Activated CD8-positive, alpha-beta T cell treated with anti-CD3 and anti-CD28 coated beads for 36 hours (primary cell): ENCODE results near the gene UBASH3B. TPM values are rescaled to one million over a fixed set of nuclear protein-coding genes. Genes with fewer than 3 reads are reported as not detected.

Source experiments
- ATAC-seq: fragments of 200-7000 bp; cut with Tn5 transposase; one replicate; pipeline ENCODE4 v1.10.0; 2021; ENCODE audit warnings: mild to moderate bottlenecking, moderate library complexity
- CTCF ChIA-PET: fragments of 350-600 bp; sonication (Branson Sonifier 250); formaldehyde crosslinking; loops from one replicate; lab custom pipeline; 2021; ENCODE audit warnings: antibody characterized with exemption; lab: Charles Lee
- POLR2A ChIA-PET: fragments of 350-600 bp; sonication (Branson Sonifier 250); formaldehyde crosslinking; loops from one replicate; lab custom pipeline; 2021; ENCODE audit warnings: antibody characterized with exemption; lab: Charles Lee
- DNase-seq: peaks from one replicate; pipeline ENCODE4 v3.0.0-alpha.2; 2020
- H3K27ac Mint-ChIP-seq: one replicate; pipeline ENCODE4 v1.8.0; 2021; ENCODE audit warnings: mild to moderate bottlenecking, mixed read lengths
- H3K27me3 Mint-ChIP-seq: one replicate; pipeline ENCODE4 v1.8.0; 2021; ENCODE audit warnings: mixed read lengths
- H3K36me3 Mint-ChIP-seq: one replicate; pipeline ENCODE4 v1.8.0; 2021; ENCODE audit warnings: low read depth, mixed read lengths
- H3K4me1 Mint-ChIP-seq: one replicate; pipeline ENCODE4 v1.8.0; 2021; ENCODE audit warnings: low read depth, mixed read lengths
- H3K4me3 Mint-ChIP-seq: one replicate; pipeline ENCODE4 v1.8.0; 2021; ENCODE audit warnings: mild to moderate bottlenecking, moderate library complexity, mixed read lengths
- H3K9me3 Mint-ChIP-seq: one replicate; pipeline ENCODE4 v1.8.0; 2021; ENCODE audit warnings: mixed read lengths
- intact Hi-C: fragments of 100-400 bp; cut with micrococcal nuclease; formaldehyde crosslinking; loops from one replicate; pipeline ENCODE4 v1.10.0; 2022
- total RNA-seq, 2 experiments: library from RNA; stranded (reverse); gene quantifications; one replicate each; pipeline ENCODE4 v1.2.3, GENCODE V29; 2021
- TF ChIP-seq, protein P1 (sequence below): fragments of 200-600 bp; IDR thresholded peaks from one replicate; pipeline ENCODE4 v1.8.0; 2022; ENCODE audit warnings: antibody characterized with exemption, mild to moderate bottlenecking

UBASH3B gene
- total RNA-seq, 2 experiments from 2014 or later = 36.1 to 40.6 TPM

DNA sequence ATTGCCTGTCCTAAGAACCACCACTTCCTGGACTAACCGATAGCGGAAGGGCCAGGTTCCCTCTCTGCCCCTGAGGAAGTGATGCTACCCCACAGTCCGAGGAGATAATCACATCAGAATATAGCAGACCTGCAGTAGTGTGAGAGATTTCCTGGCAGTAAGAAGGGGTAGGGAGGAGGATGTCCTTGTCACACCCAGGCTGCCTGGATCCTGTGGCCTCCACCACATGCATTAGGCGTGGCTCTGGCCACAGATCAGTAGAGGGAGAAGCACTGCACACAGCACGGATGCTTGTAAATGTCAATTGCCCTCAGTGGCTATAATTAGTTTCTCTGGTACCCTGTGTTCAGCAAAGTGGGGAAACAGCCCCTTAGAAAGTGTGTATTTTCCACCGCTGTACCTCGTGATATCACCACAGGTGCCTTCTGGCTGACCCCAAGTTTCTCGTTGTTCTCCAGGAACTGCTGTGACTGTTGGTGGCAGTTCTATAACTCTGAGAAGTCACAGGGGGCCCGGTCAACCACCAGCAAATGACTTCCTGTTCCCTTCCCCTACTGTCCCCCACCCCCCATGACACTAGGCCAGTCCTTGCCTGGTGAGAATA lies 61.8 kb downstream of the UBASH3B start:
- Mint-ChIP-seq H3K4me1 (peaks cover 87% of the 10 kb centered on the region), H3K4me3 (peak overlapping the region; percentile 45), H3K27me3 (no peaks in the 10 kb centered on the region), H3K9me3 (no peaks in the 10 kb centered on the region), H3K36me3 (peaks cover 23% of the 10 kb centered on the region), H3K27ac (peak overlapping the region; percentile 90)
- POLR2A ChIA-PET = interaction anchor here (1.0 to 1.9 kb wide), 3 partner anchors 23 to 32 kb away, joined by 3 to 13 read pairs (median 5); no protein-coding TSS in a partner anchor
- CTCF ChIA-PET = interaction anchor here (0.9 to 1.8 kb wide), 2 partner anchors 17 to 61 kb away, joined by 4 to 5 read pairs; no protein-coding TSS in a partner anchor
- peak; percentile 83 for ATAC-seq
- TF ChIP-seq, protein P1, sequence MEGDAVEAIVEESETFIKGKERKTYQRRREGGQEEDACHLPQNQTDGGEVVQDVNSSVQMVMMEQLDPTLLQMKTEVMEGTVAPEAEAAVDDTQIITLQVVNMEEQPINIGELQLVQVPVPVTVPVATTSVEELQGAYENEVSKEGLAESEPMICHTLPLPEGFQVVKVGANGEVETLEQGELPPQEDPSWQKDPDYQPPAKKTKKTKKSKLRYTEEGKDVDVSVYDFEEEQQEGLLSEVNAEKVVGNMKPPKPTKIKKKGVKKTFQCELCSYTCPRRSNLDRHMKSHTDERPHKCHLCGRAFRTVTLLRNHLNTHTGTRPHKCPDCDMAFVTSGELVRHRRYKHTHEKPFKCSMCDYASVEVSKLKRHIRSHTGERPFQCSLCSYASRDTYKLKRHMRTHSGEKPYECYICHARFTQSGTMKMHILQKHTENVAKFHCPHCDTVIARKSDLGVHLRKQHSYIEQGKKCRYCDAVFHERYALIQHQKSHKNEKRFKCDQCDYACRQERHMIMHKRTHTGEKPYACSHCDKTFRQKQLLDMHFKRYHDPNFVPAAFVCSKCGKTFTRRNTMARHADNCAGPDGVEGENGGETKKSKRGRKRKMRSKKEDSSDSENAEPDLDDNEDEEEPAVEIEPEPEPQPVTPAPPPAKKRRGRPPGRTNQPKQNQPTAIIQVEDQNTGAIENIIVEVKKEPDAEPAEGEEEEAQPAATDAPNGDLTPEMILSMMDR = no peak
- intact Hi-C loops = loop anchor here (1.0 to 2.0 kb wide), 2 partner anchors 21 to 49 kb away; no protein-coding TSS in a partner anchor
- peak; percentile 93 for DNase-seq

DNA sequence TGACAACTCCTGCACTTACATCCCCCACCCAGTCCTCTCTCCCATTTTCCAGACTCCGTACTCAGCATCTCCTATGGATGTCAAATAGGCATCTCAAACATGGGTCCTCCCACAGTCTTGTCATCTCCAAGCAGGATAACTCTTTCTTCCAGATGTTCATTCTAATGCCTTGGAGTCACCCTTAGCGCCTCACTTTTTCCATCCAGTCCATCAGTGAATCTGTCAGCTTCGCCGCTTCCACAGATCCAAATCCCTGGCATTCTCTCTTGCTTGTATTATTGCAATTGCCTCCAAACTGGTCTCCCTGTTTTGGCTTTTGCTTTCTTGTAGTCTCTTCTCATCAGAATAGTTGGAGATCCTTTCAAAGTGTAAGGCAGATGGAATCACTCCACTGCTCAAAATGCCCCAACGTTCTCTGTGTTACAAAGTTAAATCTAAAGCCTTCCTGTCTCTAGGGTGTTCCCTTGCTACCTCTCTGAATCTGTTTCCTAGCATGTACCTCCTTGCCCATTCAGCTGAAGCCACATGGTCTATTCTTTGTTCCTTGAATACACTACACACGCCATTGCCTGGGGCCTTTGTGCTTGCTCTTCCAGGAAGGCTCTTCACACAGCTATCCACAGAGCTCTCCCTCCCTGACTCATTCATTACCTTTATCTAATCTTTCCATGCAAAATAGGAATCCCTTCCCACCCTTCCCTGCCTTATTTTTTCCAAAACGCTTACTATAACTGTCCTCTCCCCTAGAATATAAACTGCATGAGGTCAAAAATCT lies 64.8 kb downstream of the UBASH3B start:
- Mint-ChIP-seq H3K4me3 (no peak overlapping the region), H3K4me1 (peaks cover 87% of the 10 kb centered on the region), H3K9me3 (no peaks in the 10 kb centered on the region), H3K27ac (peak overlapping the region; percentile 19), H3K27me3 (no peaks in the 10 kb centered on the region), H3K36me3 (peaks cover 22% of the 10 kb centered on the region)
- no peak for ATAC-seq
- ChIA-PET CTCF (interaction anchor here (0.9 to 1.4 kb wide), 2 partner anchors 34 to 36 kb away, joined by 3 to 5 read pairs; no protein-coding TSS in a partner anchor), POLR2A (interaction anchor here (1.1 to 3.9 kb wide), 5 partner anchors 11 to 124 kb away, joined by 3 to 20 read pairs (median 4); no protein-coding TSS in a partner anchor)
- TF ChIP-seq, protein P1 = no peak
- DNase-seq = no peak
- intact Hi-C loops = loop anchor here (5.0 to 10.0 kb wide), 2 partner anchors 37 to 335 kb away; no protein-coding TSS in a partner anchor

DNA sequence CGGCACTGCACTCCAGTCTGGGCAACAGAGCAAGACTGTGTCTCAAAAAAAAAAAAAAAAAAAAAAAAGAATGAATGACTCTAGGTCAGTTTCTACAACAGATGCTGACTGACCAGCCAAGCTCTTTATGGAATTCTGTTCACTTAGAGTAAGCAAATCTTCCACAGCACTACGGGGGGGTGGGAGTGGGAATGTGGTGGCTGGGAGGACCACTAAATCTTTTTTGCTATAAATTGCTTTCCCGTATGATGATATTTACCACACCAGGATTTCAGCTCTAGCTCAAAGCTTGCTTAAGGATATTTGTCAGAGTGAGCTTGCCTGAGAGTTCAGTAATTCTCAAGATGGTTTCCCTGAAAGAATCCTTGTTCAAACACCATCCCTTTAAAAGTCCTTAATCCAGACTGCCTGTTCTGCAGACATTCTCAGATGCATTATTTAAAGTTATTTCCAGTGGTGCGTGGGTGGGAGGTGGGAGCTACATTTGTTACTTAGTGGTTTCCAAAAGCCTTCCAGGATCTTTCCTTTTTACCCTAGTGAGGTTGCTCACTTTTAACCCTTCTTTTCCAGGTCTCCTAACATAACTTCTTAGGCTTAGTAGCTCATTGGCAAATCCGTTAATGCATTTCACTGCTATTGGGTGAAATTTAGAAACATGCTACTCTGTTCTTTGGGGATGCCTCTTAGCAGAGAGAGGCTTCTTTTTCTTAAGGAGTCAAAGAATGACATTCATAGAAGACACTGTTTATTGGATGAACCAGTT lies 65.9 kb downstream of the UBASH3B start:
- POLR2A ChIA-PET = interaction anchor here (1.0 to 3.9 kb wide), 6 partner anchors 11 to 25 kb away, joined by 3 to 20 read pairs (median 8); no protein-coding TSS in a partner anchor
- H3K4me3 Mint-ChIP-seq = peak overlapping the region; percentile 34
- H3K4me1 Mint-ChIP-seq = peaks cover 84% of the 10 kb centered on the region
- H3K9me3 Mint-ChIP-seq = no peaks in the 10 kb centered on the region
- peak overlapping the region; percentile 74 for H3K27ac Mint-ChIP-seq
- CTCF ChIA-PET = interaction anchor here (0.8 to 1.4 kb wide), 7 partner anchors 31 to 92 kb away, joined by 3 to 9 read pairs (median 4); partner anchors contain the start of gene UBASH3B
- H3K36me3 Mint-ChIP-seq = peaks cover 16% of the 10 kb centered on the region
- no peaks in the 10 kb centered on the region for H3K27me3 Mint-ChIP-seq
- TF ChIP-seq, protein P1 = no peak
- intact Hi-C loops = loop anchor here (5.0 to 10.0 kb wide), 2 partner anchors 36 to 333 kb away; no protein-coding TSS in a partner anchor
- no peak for DNase-seq
- no peak for ATAC-seq

DNA sequence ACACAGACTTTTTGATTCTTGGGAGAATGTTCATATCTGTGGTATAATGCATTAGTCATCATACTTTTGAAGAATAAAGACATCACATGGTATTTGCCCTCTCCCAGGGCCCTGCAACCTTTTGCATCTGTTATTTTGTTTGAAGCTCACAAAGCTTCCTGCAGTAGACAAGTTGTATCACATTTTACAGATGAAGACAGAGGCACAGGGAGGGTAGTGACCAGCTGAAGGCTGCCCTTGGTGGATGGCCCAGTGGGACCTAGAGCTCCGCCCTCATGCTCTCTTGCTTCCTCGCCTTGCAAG lies 66.4 kb downstream of the UBASH3B start:
- Mint-ChIP-seq H3K36me3 (peaks cover 17% of the 10 kb centered on the region), H3K9me3 (no peaks in the 10 kb centered on the region), H3K4me1 (peaks cover 84% of the 10 kb centered on the region), H3K4me3 (peak overlapping the region; percentile 14), H3K27ac (peak overlapping the region; percentile 74), H3K27me3 (no peaks in the 10 kb centered on the region)
- ATAC-seq (peak; percentile 28), DNase-seq (peak; percentile 66)
- CTCF ChIA-PET = interaction anchor here (0.8 to 1.5 kb wide), 12 partner anchors 15 to 93 kb away, joined by 3 to 9 read pairs (median 3); partner anchors contain the start of gene UBASH3B
- TF ChIP-seq, protein P1 = no peak
- POLR2A ChIA-PET = interaction anchor here (0.7 to 3.6 kb wide), 5 partner anchors 10 to 26 kb away, joined by 3 to 12 read pairs (median 4); no protein-coding TSS in a partner anchor
- intact Hi-C loops = loop anchor here (1.0 to 10.0 kb wide), 3 partner anchors 21 to 333 kb away; no protein-coding TSS in a partner anchor
